Neural progenitor cell (in vitro differentiated cells): ENCODE measurements around the gene OR2F1. TPM values are rescaled to one million over a fixed set of nuclear protein-coding genes. Genes with fewer than 3 reads are reported as not detected.

ENCODE experiments used
- DNase-seq: peaks from one replicate; pipeline ENCODE4 v3.0.0-alpha.2; 2016; ENCODE audit warnings: low spot score
- H2AFZ ChIP-seq: fragments of 200-600 bp; sonication (generic); replicated peaks from 2 replicates; pipeline ENCODE4 v1.6.1; 2016; ENCODE audit warnings: antibody characterized with exemption
- H3F3A ChIP-seq: fragments of 200-600 bp; sonication (generic); 2 replicates; pipeline ENCODE4 v1.6.1; 2016; ENCODE audit warnings: antibody characterized with exemption, low read depth
- H3K27ac ChIP-seq: fragments of 200-600 bp; sonication (generic); 2 replicates; pipeline ENCODE4 v1.5.1; 2016; ENCODE audit warnings: mild to moderate bottlenecking
- H3K27me3 ChIP-seq: fragments of 200-600 bp; sonication (generic); 2 replicates; pipeline ENCODE4 v1.6.1; 2016; ENCODE audit warnings: mild to moderate bottlenecking, moderate library complexity
- H3K36me3 ChIP-seq: fragments of 200-600 bp; sonication (generic); 2 replicates; pipeline ENCODE4 v1.5.1; 2016
- H3K4me1 ChIP-seq: fragments of 200-600 bp; sonication (generic); 2 replicates; pipeline ENCODE4 v1.6.1; 2016; ENCODE audit warnings: mixed run types
- H3K4me2 ChIP-seq: fragments of 200-600 bp; sonication (generic); 2 replicates; pipeline ENCODE4 v1.6.1; 2016
- H3K4me3 ChIP-seq: fragments of 200-600 bp; sonication (generic); 2 replicates; pipeline ENCODE4 v1.5.1; 2016
- H3K79me2 ChIP-seq: fragments of 200-600 bp; sonication (generic); 2 replicates; pipeline ENCODE4 v1.6.1; 2016; ENCODE audit warnings: low read depth
- H3K9ac ChIP-seq: fragments of 200-600 bp; sonication (generic); 2 replicates; pipeline ENCODE4 v1.6.1; 2016
- H3K9me3 ChIP-seq: fragments of 200-600 bp; sonication (generic); 2 replicates; pipeline ENCODE4 v1.5.1; 2016; ENCODE audit warnings: low read depth
- H4K20me1 ChIP-seq: fragments of 200-600 bp; sonication (generic); 2 replicates; pipeline ENCODE4 v1.6.1; 2016; ENCODE audit warnings: low read depth
- H3K27ac Mint-ChIP-seq: 3 replicates; pipeline ENCODE4 v1.8.0; 2021; ENCODE audit warnings: mixed read lengths
- H3K27me3 Mint-ChIP-seq: 2 replicates; pipeline ENCODE4 v1.8.0; 2022; ENCODE audit warnings: low read depth, mild to moderate bottlenecking, inconsistent platforms, moderate library complexity, mixed read lengths; ENCODE audit not compliant: insufficient read depth
- H3K36me3 Mint-ChIP-seq: 3 replicates; pipeline ENCODE4 v1.8.0; 2021; ENCODE audit warnings: mixed read lengths
- H3K4me1 Mint-ChIP-seq: 3 replicates; pipeline ENCODE4 v1.8.0; 2021; ENCODE audit warnings: mixed read lengths
- H3K4me3 Mint-ChIP-seq: 3 replicates; pipeline ENCODE4 v1.8.0; 2021; ENCODE audit warnings: mild to moderate bottlenecking, moderate library complexity, mixed read lengths
- H3K9me3 Mint-ChIP-seq: 3 replicates; pipeline ENCODE4 v1.8.0; 2020; ENCODE audit warnings: mixed read lengths
- CTCF ChIP-seq: fragments of 200-600 bp; sonication (generic); IDR thresholded peaks from 2 replicates; pipeline ENCODE4 v1.5.1; 2017; ENCODE audit warnings: antibody characterized with exemption, mild to moderate bottlenecking
- EZH2 ChIP-seq: fragments of 200-600 bp; sonication (generic); IDR thresholded peaks from 2 replicates; pipeline ENCODE4 v1.6.1; 2017; ENCODE audit warnings: antibody characterized with exemption, mild to moderate bottlenecking, moderate library complexity
- EZH2phosphoT487 ChIP-seq: fragments of 200-600 bp; sonication (generic); IDR thresholded peaks from 2 replicates; pipeline ENCODE4 v1.6.1; 2017; ENCODE audit warnings: antibody characterized with exemption
- total RNA-seq: library from RNA; depleted of rRNA; stranded (reverse); fragments of >200 nt; gene quantifications from 2 replicates; pipeline ENCODE4 v1.2.3, GENCODE V29; 2015; ENCODE audit warnings: low replicate concordance

OR2F1 gene
- total RNA-seq, 1 donor from 2014 or later, result not detected

- Mint-ChIP-seq H3K27ac (no peak overlapping the region), H3K9me3 (peaks cover 7% of the 10 kb centered on the region)
These were observed 34.5 kb downstream of the OR2F1 start for GRCh38 chr7:143988976-143989745.

GRCh38 chr7:143992670-143993069 is 38.0 kb downstream of the OR2F1 start:
- TF ChIP-seq EZH2phosphoT487 (no peak), CTCF (no peak), EZH2 (no peak)
- Mint-ChIP-seq H3K4me3 (no peak overlapping the region), H3K27me3 (no peaks in the 10 kb centered on the region), H3K36me3 (no peaks in the 10 kb centered on the region), H3K27ac (no peak overlapping the region), H3K4me1 (no peaks in the 10 kb centered on the region), H3K9me3 (peaks cover 7% of the 10 kb centered on the region)
- no peak for DNase-seq
- Histone ChIP-seq H3K4me2 (no peak overlapping the region), H3K9ac (no peak overlapping the region), H3K79me2 (no peaks in the 10 kb centered on the region), H3F3A (no peaks in the 10 kb centered on the region), H3K27me3 (no peaks in the 10 kb centered on the region), H2AFZ (no peak overlapping the region), H3K36me3 (no peaks in the 10 kb centered on the region), H3K4me1 (no peaks in the 10 kb centered on the region), H3K4me3 (no peak overlapping the region), H4K20me1 (no peaks in the 10 kb centered on the region), H3K9me3 (no peaks in the 10 kb centered on the region), H3K27ac (no peak overlapping the region)

More at GRCh38 chr7:143988976-143989745, 34.5 kb downstream of the OR2F1 start:
- Histone ChIP-seq H3K36me3 (no peaks in the 10 kb centered on the region), H4K20me1 (no peaks in the 10 kb centered on the region), H3K4me2 (no peak overlapping the region), H3K4me1 (no peaks in the 10 kb centered on the region), H3K27me3 (no peaks in the 10 kb centered on the region), H3K4me3 (no peak overlapping the region), H3K9me3 (no peaks in the 10 kb centered on the region), H3K27ac (no peak overlapping the region), H3K79me2 (no peaks in the 10 kb centered on the region), H3K9ac (no peak overlapping the region), H2AFZ (no peak overlapping the region), H3F3A (no peaks in the 10 kb centered on the region)
- Mint-ChIP-seq H3K36me3 (no peaks in the 10 kb centered on the region), H3K4me3 (no peak overlapping the region), H3K4me1 (no peaks in the 10 kb centered on the region), H3K27me3 (no peaks in the 10 kb centered on the region)
- TF ChIP-seq EZH2phosphoT487, result no peak
- no peak for TF ChIP-seq EZH2
- TF ChIP-seq CTCF, result no peak
- DNase-seq, result no peak

- Mint-ChIP-seq H3K4me3 (no peak overlapping the region), H3K36me3 (no peaks in the 10 kb centered on the region), H3K9me3 (peaks cover 7% of the 10 kb centered on the region), H3K4me1 (no peaks in the 10 kb centered on the region), H3K27ac (no peak overlapping the region), H3K27me3 (no peaks in the 10 kb centered on the region)
- H3K36me3 ChIP-seq, result no peaks in the 10 kb centered on the region
- H3K4me2 ChIP-seq, result no peak overlapping the region
- H3K27ac ChIP-seq, result no peak overlapping the region
- TF ChIP-seq EZH2, result no peak
- no peak for TF ChIP-seq CTCF
- TF ChIP-seq EZH2phosphoT487, result no peak
- H3K4me3 ChIP-seq, result no peak overlapping the region
- no peaks in the 10 kb centered on the region for H3F3A ChIP-seq
- no peaks in the 10 kb centered on the region for H3K79me2 ChIP-seq
- H3K9ac ChIP-seq, result no peak overlapping the region
- no peaks in the 10 kb centered on the region for H3K9me3 ChIP-seq
- no peaks in the 10 kb centered on the region for H3K4me1 ChIP-seq
- no peaks in the 10 kb centered on the region for H3K27me3 ChIP-seq
- H4K20me1 ChIP-seq, result no peaks in the 10 kb centered on the region
- DNase-seq, result no peak
- H2AFZ ChIP-seq, result no peak overlapping the region
These were observed 39.3 kb downstream of the OR2F1 start for GRCh38 chr7:143993924-143994323.
